Ovary (tissue), 3 donors: ENCODE data around the gene MPV17L.

Experiments used
- CTCF ChIP-seq, 3 donors: fragments of 450-650 bp in 2 of 3; fragments of 200-600 bp in 1 of 3; IDR thresholded peaks; one replicate each; pipeline versions ENCODE4 v1.5.1 to v1.8.0; 2016 to 2022; ENCODE audit warnings: antibody characterized with exemption in 3 of 3, mild to moderate bottlenecking in 1 of 3
- EP300 ChIP-seq: sonication (generic); formaldehyde crosslinking; IDR thresholded peaks from one replicate; pipeline ENCODE4 v1.6.1; 2017; ENCODE audit warnings: antibody characterized with exemption
- POLR2A ChIP-seq: fragments of 450-650 bp; IDR thresholded peaks from one replicate; pipeline ENCODE4 v1.6.1; 2017; ENCODE audit warnings: antibody characterized with exemption, mild to moderate bottlenecking, moderate library complexity
- donor health status: DM: no; HTN: no; CAD: no.

- TF ChIP-seq CTCF (IDR thresholded peaks at IDR 0.05) (no peak), POLR2A (no peak), EP300 (no peak)
Observed at GRCh38 chr16:15451098-15451731, 55.7 kb downstream of the MPV17L start.
